HG02678 (cell line): Measurements from ENCODE around the gene SNX10.

Source experiments
- ATAC-seq: cut with Tn5 transposase; IDR thresholded peaks from one replicate; pipeline ENCODE4 v1.9.1; 2021; ENCODE audit warnings: mild to moderate bottlenecking, moderate library complexity; ENCODE audit not compliant: unreplicated experiment

The SNX10 gene

DNA sequence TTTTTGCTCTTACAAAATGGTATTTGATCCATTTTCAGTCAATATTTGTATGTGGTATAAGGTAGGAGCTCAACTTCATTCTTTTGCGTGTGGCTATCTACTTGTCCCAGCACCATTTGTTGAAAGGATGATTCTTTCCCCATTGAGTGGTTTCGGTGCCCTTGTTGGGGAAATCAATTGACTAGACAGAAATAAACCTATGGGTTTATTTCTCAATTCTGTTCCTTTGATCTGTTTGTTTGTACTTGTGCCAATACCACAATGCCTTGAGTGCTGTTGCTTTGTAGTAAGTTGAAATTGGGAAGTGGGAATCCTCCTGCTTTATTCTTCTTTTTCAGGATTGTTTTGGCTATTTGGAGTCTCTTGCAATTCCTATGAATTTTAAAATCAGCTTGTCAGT, 41.0 kb downstream of the SNX10 start:
- ATAC-seq = no peak

DNA sequence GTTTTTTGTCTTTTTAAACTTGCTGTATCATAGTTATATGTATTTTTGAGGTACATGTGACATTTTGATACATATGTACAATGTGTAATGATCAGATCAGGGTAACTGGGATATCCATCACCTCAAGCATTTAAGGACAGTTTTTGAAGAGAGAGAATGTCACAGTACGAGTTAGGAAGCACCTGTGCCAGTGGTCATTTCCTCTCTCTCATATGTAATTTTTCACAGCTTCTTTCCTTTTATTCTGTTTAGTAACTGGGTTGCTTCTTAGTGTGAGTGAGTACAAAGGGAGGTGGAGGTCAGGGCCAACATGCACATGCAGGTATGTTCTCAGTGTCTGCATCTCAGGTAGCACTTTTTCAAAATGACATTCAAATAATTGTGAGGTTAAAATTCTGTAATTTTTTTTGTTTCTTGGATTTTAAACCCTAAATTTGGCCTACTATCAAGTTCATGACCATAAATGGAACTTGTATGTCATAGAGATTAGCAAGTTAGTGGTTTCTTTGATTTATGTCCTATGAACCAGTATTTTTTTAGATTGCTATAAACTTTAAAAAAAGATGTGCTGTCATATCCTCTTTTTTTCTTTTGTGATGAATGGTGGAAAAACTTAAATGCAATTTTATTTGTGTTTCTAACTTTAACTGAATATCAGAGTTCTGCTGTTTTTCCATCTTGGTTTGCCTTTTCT, 42.7 kb downstream of the SNX10 start:
- no peak for ATAC-seq

DNA sequence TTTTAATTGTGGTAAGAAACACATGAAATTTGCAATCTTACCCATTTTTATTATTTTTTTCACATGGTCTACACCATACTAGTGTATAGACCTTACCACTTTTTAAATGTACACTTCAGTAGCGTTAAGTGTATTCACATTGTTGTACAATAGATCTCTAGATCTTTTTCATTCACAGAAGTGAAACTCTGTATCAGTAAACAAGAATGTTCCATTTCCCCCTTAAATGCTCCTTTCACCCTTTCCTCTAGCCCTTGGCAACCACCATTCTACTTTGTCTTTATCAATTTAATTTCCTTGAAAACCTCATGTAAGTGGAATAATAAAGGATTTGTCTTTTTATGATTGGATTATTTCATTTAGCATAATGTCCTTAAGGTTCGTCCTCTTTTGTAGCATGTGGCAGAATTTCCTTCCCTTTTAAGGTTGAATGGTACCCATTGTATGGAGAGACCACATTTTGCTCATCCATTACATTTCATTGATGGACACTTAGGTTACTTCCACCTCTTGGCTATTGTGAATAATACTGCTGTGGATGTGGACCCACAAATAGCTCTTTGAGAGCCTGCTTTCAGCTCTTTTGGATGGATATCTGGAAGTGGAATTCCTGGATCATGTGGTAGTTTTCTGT, 45.7 kb downstream of the SNX10 start:
- ATAC-seq = peak; percentile 38

DNA sequence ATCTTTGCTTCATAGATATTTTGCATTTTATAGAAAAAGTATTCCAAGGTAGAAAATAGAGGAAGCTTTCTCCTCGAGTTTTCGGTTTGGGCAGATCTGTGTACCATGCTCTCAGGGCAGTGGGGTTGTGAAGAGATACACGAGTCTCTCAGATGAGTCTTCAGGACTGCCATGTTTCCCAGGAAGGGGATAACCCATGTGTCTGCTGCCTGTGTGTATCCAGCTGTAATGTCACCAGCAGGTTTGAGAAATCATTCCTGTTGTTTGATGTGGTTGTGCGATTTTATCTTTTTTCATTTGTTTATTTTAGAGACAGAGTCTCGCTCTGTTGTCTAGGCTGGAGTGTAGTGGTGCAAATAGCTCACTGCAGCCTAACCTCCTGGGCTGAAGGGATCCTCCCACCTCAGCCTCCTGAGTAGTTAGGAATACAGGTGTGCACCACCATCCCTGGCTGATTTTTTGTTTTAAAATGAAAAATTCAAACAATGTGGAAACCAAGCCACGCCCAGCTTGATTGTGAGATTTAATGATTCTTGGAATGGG, 48.9 kb downstream of the SNX10 start:
- no peak for ATAC-seq

DNA sequence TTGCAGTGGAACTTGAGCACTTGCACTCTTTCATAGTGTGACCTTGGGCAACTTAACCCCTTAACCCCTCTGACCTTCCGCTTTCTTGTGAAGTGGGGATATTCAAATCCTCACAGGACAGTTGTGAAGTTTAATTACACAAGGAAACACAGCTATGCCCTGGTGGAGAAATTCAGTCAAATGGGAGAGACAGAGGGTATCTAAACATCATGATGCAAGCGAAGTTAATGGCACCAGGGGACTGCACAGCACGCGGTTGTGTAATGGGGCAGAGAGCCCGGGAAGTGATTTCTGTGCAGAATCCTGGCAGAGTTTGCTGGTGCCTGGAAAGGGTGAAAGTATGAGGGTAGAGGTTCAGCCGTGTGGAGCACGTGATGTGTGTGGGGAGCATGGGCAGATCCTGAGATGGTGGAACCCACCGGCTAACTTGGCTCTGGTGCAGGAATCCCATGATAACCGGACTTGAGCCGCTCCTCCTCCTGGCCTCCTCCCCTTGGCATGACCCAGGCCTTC, 51.7 kb downstream of the SNX10 start:
- no peak for ATAC-seq

DNA sequence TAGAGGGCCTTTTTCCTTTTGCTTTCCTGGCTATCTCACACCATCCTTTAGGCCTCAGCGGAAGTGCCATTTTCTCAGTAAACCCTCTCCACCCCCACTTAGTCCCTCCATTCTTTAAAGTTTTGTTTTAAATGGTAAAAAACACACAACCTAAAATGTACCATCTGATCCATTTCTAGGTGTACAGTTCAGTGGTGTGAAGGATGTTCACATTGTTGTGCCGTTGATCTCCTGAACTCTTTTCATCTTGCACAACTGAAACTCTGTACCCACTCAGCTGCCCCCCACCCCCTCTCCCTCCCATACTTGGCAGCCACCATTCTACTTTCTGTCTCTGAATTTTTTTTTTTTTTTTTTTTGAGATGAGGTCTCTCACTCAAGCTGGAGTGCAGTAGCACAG, 52.2 kb downstream of the SNX10 start:
- no peak for ATAC-seq

DNA sequence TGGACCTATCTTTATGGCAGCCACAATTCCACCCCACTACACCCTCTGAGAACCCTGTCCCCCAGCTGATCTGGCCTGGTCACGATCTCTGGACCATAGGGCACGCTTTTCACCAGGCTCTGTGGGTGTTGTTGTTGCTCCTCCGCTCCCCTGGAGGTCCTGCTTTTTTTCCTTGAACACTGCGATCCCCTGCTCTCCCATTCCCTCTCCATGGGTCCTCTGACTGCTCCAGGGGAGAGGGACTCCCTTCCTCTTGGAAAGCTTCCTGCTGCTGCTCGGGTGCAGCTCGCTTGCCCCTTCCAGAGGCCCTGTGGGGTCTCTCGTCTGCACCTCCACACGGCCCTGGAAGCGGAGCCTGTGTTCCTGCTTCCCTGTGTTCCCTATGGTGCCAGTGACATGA, 53.5 kb downstream of the SNX10 start:
- no peak for ATAC-seq

DNA sequence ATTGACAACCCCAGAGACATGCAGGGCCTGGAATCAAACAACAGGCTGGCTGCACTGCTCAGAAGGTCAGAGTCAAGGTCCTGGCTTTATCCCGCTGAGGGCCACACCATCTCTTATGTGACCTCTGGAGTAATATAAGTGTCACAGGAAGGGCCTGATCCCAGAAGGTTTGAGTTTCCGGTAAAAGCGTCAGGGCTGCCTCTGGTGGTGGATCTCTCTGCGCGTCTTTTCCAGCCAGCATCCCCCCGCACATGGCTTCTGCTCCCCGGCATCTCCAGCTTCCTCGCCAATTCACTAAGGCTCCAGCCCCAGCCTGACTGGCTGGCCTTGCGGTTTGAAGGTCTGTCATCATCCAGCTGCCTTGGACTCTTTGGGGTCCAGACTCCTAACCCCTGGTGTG, 54.2 kb downstream of the SNX10 start:
- no peak for ATAC-seq

DNA sequence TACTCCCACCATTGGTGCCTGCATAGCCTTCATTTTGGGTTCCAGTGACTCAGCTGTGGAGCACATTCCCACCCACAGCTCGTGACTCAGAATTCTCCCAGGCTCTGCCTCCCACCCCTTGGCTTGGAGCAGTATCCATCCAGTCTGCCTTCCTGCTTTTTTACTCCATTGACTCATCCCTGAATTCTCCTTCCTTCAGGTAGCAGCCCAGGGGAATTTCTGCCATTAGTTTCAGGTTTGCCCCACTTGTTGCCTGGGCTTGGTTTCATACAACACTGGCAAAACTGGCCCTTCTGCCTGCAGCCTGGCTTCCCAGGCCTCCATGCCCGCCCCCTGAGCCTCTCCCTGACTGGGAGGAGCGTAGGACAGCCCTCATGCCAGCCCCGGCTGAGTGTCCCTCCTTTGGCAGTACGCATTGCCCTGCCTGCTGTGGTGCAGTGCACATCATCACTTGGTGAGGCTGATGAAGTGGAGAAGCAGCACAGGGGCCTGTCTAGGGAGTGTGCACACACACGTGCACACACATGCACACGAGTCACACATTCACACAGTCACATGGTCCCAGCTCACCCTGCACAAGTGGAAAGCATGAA, 55.0 kb downstream of the SNX10 start:
- no peak for ATAC-seq

DNA sequence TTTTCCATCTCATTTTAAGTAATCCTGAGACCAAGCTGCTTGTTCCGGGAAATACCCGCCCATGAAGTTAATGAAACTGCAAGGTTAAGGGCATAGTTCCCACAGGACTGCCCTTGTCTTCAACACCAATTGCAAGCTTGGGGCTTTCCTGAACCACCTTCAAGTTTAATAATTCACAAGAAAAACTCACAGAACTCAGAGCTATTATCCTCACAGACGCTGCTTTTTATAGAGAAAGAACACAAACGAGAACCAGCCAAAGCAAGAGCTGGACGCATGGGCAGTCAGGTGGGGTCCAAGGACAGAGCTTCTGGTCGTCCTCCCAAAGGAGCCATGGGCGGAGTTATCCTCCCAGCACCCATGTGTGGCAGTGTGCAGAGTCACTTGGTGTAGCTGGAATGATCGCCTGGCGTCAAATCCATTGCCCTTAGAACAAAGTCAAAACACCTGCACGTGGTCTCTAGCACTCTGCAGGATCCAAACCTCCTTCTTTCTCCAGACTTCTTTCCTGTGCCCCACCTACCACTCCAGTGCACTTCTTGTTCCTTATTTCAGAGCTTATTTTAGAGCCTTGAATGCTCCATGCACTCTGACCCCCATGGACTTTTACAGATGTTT, 56.7 kb downstream of the SNX10 start:
- ATAC-seq = peak; percentile 66

DNA sequence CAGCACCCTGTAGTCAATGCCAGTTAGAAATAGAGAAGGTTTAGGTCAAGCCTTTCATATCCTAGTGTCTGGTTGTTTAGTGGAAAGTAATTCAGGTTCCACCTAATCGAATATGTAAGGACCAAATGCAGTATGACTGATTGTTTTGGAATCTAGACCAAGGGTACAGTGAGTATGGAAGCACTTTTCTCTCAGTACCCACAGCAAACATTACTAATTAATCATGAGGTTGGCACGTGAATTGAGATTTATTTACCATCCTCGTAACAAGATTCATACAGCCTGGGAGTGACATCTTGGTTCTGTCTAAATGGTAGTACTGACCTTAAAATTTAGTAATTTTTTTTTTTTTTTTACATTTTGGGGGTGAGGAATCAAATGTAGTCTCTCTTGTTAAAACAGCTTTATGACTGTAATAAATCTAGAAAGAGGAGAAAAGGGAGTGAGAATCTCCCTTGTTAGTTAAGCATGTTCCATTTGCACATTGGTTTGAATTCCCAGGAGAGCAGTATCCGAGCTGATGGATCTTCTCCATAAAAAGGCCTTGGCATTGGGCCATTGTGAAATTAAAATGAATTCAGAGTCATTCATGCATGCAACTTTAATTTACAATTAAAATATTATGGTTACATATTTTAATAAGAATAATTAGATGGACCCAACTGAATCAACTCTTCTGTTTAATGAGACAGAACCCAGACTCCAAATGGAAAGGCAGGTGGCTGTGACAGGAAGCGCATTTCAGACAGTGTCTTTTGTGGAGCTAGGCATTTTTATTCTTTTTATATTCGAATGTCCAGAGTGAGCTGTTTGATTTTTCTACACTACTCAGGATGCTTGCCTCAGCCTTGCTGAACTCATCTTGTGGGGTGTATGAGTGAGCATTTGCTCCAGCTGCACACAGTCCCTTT, 57.6 kb downstream of the SNX10 start:
- ATAC-seq = no peak

DNA sequence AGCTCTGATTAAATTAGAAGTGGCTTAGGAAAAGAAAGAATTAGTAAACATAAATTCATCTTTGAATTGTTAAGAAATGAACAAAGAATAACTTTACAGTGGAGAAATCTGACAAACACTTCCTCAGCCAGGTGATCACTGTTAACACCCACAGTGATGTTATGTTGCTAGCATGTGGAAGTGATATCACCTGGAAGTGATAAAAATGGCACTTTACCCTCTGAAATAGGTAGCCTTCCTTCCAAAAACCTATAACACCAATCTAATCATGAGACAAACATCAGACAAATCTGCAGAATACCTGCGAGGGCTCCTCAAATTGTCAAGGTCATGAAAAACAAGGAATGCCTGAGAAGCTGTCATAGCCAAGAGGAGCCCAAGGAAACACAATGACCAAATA, 59.5 kb downstream of the SNX10 start:
- ATAC-seq = no peak

DNA sequence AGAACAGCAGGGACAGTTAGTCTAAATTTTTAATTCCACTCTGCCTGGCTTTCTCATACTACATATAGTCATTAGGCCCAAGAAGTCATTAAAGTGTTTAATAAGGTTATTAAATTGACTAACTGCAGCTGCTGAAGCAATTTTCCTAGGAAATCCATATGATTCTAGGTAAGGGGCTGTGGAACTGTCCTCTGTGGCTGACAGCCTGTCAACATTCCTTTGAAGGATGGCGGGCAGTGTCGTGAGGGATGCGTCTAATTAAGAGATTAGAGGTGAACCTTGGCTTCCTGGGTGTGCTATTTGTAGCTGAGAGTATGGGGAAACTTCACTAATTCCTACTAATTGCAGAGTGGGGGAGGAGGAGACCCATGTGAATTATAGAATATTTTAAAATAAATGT, 64.6 kb downstream of the SNX10 start:
- ATAC-seq = no peak

DNA sequence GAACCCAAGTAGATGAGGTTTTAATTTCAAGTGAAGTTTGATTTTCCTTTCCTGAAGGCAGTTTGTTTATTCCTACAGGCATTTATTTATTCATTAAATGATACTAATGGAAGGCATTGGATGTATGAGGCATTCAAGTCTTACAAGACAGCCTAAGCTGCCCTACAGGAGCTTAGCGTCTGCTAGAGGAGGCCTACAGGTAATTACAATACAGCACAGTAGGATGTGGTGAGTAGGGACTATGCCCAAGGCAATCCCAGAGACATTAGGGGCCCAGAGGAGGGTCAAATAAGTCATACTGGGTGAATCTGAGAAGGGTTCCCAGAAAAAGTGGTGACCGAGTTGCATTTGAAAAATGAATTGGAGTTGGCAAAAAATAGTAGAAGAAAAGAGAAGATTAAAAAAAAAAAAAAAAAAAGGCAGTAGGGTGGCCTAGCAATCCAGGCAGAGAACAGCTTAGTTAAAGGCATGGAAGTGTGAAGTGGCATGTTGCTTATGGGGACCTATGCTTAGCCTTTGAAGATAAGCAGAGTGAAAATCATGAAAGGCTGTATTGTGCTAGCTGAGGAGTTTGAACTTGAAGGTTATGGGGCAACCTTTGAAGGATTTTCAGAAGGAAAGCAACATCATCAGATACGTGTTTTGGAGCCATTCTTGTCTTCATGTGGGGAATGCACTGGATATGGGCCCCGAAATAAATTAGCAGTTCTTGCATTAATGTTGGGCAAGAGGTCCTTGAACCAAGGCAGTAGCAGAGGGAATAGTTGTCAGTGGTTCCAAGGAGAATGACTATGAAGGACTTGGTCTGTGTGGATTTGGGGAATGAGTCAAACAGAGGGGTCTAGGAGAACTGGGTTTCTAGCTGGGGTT, 65.5 kb downstream of the SNX10 start:
- ATAC-seq = no peak

DNA sequence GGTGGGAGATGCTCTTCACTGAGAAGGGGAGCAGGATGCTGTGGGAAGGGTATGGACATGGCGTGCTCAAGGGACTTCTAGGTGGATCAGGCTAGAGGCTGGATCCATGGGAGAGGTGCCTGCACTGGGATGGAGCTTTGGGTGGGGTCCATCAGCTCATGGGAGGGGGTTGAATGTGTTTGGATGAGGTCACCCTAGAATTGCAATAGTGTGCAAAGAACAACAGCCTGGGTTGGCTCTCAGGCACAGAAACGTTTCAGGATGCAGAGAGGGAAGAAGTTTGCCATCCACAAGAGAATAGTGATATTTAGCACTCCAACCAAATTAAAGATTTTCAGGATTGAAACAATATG, 66.1 kb downstream of the SNX10 start:
- no peak for ATAC-seq

DNA sequence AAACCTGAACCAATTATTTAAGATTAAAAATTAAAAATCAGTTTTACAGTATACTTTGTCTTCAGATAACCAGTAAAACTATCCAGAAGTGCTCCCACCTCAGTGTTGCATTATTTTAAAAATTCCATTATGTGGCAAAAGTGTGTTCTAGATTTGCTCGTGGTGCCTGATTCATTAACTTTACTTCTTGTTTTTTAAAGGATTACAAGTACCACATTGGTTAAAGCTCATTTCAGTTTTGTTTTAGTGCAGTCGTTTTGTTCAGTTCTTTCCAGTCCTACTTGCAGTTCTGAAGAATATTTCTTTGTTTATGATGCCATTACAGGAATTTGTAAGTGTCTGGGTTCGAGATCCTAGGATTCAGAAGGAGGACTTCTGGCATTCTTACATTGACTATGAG, 69.0 kb downstream of the SNX10 start:
- no peak for ATAC-seq

DNA sequence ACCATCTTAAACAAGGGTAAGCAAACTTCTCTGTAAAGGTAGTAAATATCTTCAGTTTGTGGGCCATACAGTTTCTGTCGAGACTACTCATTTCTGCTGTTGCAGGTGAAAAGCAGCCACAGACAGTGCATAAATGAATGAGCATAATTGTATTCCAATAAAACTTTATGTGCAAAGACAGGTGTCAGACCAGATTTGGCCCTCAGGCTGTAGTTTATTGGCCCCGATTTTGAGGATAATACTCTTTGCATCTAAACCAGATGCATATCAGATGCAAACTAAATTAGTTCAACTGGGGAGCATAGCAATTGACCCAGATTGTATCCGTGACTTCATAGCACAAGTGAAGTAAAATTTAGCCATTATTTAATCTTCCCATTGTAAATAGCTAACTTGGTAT, 70.0 kb downstream of the SNX10 start:
- no peak for ATAC-seq

DNA sequence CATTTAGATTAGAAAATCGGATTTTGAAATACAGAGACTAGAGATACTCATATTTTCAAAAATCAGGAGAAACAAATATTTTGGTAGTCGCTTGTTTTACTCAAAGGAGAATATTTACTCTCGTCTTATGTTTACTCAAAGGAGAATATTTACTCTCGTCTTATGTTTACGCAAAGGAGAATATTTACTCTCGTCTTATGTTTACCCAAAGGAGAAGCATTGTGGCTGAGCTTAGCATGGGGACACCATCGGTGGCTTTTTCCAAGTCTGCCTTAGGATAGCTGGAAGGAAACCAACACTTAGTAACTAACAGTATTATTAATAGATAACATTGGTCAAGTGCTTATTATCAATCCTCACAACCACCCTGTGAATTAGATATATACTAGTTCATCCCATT, 71.8 kb downstream of the SNX10 start:
- ATAC-seq = no peak

DNA sequence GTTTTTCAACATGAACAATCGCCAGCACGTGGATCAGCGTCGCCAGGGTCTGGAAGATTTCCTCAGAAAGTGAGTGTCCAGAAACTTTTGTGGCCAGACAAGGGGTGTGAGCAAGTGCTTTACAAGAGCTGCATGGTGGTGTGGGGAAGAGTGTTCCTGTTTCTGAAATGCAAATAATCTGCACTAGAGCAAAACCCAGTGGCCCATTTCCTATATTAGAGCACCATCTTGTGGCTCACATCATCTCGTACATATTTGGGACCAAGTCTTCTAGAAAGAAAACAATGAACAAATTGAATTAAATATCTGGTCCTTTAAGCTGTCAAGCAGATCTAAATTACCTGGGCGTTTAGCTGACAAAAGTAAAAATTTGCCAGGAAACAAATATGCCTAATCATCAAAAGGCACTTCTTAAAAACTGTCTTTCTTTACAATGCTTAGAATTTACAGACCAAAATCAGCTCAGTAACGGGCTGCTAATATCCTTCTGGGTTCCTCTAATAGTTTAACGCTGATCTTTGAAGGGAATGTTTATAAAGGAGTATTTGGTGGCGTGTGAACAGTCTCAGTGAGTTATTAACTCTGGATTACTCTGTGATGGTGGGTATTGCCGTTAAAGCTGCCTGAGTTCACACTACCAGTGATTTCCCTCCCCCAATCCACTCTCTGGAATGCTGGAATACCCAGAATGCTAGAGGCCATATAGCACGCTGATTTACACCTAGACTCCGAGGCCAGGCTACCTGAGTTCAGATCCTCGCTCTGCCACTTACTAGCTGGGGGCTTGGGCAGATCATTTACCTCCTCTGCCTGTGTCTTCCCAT, 73.6 kb downstream of the SNX10 start:
- peak; percentile 79 for ATAC-seq
